K562 (cell line): ENCODE results near the gene KYAT1. TPM values are rescaled to one million over a fixed set of nuclear protein-coding genes. Genes with fewer than 3 reads are reported as not detected.

Experiments used
- CHD2 ChIP-seq: IDR thresholded peaks from 2 replicates; pipeline ENCODE4 v1.6.1; 2011; ENCODE audit warnings: low read depth, low read length
- GATAD2B ChIP-seq: fragments of 450-650 bp; IDR thresholded peaks from 2 replicates; pipeline ENCODE4 v1.6.1; 2017; ENCODE audit warnings: mild to moderate bottlenecking, borderline replicate concordance
- ILK ChIP-seq: fragments of 450-650 bp; IDR thresholded peaks from 2 replicates; pipeline ENCODE4 v1.6.1; 2016; ENCODE audit warnings: missing genetic modification characterization, low read depth, mild to moderate bottlenecking, missing compliant biosample characterization, moderate library complexity, borderline replicate concordance
- KDM1A ChIP-seq, 2 experiments: fragments of 450-650 bp; IDR thresholded peaks; 2 replicates each; pipeline ENCODE4 v1.6.1; 2016; ENCODE audit warnings: mild to moderate bottlenecking in 2 of 2
- L3MBTL2 ChIP-seq: fragments of 450-650 bp; IDR thresholded peaks from 2 replicates; pipeline ENCODE4 v1.6.1; 2016; ENCODE audit warnings: mild to moderate bottlenecking, moderate library complexity
- LARP7 ChIP-seq: fragments of 450-650 bp; IDR thresholded peaks from 2 replicates; pipeline ENCODE4 v1.6.1; 2016
- MAZ ChIP-seq, 2 experiments: fragments of 450-650 bp in 1 of 2; sonication (generic) in 1 of 2; formaldehyde crosslinking; IDR thresholded peaks in 1 of 2; conservative IDR thresholded peaks in 1 of 2; 2 replicates each; pipeline versions ENCODE4 v1.4.0 to v1.5.0; 2020; ENCODE audit warnings: mild to moderate bottlenecking in 1 of 2, missing genetic modification reagents in 1 of 2
- MEF2A ChIP-seq: IDR thresholded peaks from 2 replicates; pipeline ENCODE4 v1.6.1; 2011; ENCODE audit warnings: low read depth, mild to moderate bottlenecking, low read length, moderate library complexity; ENCODE audit not compliant: control insufficient read depth
- MTF1 ChIP-seq: fragments of 250-450 bp; sonication (Bioruptor Pico); IDR thresholded peaks from 2 replicates; pipeline ENCODE4 v1.9.0; 2021; ENCODE audit warnings: moderate library complexity, mild to moderate bottlenecking, inconsistent platforms, borderline replicate concordance
- NCOA1 ChIP-seq: fragments of 450-650 bp; IDR thresholded peaks from 2 replicates; pipeline ENCODE4 v1.6.1; 2016; ENCODE audit warnings: low read depth
- NCOA6 ChIP-seq: fragments of 450-650 bp; IDR thresholded peaks from 2 replicates; pipeline ENCODE4 v1.6.1; 2017; ENCODE audit warnings: mild to moderate bottlenecking
- NR4A1 ChIP-seq, 2 experiments: fragments of 250-450 bp in 1 of 2; fragments of 450-650 bp in 1 of 2; sonication (Bioruptor Pico) in 1 of 2; IDR thresholded peaks; 2 replicates each; pipeline versions ENCODE4 v1.4.0 to v1.6.1; 2016 to 2020; ENCODE audit warnings: mild to moderate bottlenecking in 2 of 2, missing compliant biosample characterization in 1 of 2, missing genetic modification characterization in 1 of 2, moderate library complexity in 1 of 2
- RBM25 ChIP-seq: fragments of 200-400 bp; formaldehyde crosslinking; IDR thresholded peaks from 2 replicates; pipeline ENCODE4 v1.6.1; 2018; ENCODE audit warnings: low read length, low read depth, moderate library complexity; ENCODE audit not compliant: severe bottlenecking
- SUPT5H ChIP-seq: fragments of 450-650 bp; IDR thresholded peaks from 2 replicates; pipeline ENCODE4 v1.6.1; 2016
- TEAD1 ChIP-seq, 2 experiments: fragments of 450-650 bp in 1 of 2; sonication (generic) in 1 of 2; formaldehyde crosslinking; IDR thresholded peaks; 2 replicates each; pipeline versions ENCODE4 v1.4.0 to v1.8.0; 2020 to 2022; ENCODE audit warnings: mild to moderate bottlenecking in 2 of 2, missing genetic modification reagents in 1 of 2
- ZKSCAN1 ChIP-seq: fragments of 150-350 bp; IDR thresholded peaks from 2 replicates; pipeline ENCODE4 v1.6.1; 2016; ENCODE audit warnings: low read depth, low read length
- ZNF12 ChIP-seq: sonication (generic); formaldehyde crosslinking; IDR thresholded peaks from 2 replicates; pipeline ENCODE4 v1.4.0; 2020; ENCODE audit warnings: mild to moderate bottlenecking, missing genetic modification reagents
- ZNF121 ChIP-seq: sonication (generic); formaldehyde crosslinking; conservative IDR thresholded peaks from 2 replicates; pipeline ENCODE4 v1.8.0; 2022; ENCODE audit warnings: missing genetic modification reagents
- ZNF347 ChIP-seq: fragments of 450-650 bp; formaldehyde crosslinking; IDR thresholded peaks from 2 replicates; pipeline ENCODE4 v1.4.0; 2020; ENCODE audit warnings: low read depth, mild to moderate bottlenecking, moderate library complexity
- ZNF512 ChIP-seq: IDR thresholded peaks from 2 replicates; pipeline ENCODE4 v1.6.1; 2016; ENCODE audit warnings: missing genetic modification characterization, missing compliant biosample characterization
- polyA plus RNA-seq, 8 experiments: library from polyadenylated mRNA; depleted of rRNA in 4 of 8; stranded (reverse) in 5 of 8; unstranded in 3 of 8; fragments of >200 nt; fragmentation: Nextera tagmentation in 2 of 8; fragmentation: Illumina TruSeq in 1 of 8; extraction: Ambion mirVana in 2 of 8; extraction: Trizol in 1 of 8; gene quantifications; 2 replicates each; pipeline versions ENCODE4 v1.2.1 to v1.2.3, GENCODE V29; 2011 to 2014; ENCODE audit warnings: inconsistent platforms in 1 of 8, missing spikeins in 1 of 8
- total RNA-seq, 7 experiments: library from RNA; depleted of rRNA in 6 of 7; stranded (reverse); fragments of >200 nt in 6 of 7; fragmentation: Illumina TruSeq in 2 of 7; extraction: Trizol in 2 of 7; gene quantifications; 2 replicates each; pipeline versions ENCODE4 v1.2.1 to v1.2.3, GENCODE V29; 2011 to 2021; ENCODE audit warnings: low replicate concordance in 1 of 7
- TF ChIP-seq, protein P1 (sequence below): fragments of 250-450 bp; sonication (Bioruptor Pico); IDR thresholded peaks from 2 replicates; pipeline ENCODE4 v1.8.0; 2021; ENCODE audit warnings: moderate library complexity, mild to moderate bottlenecking, inconsistent platforms
- TF ChIP-seq, protein P2 (sequence below): fragments of 150-350 bp; IDR thresholded peaks from 2 replicates; pipeline ENCODE4 v1.6.1; 2014; ENCODE audit warnings: low read depth, mild to moderate bottlenecking, low read length, borderline replicate concordance

Gene KYAT1
- total and polyA plus RNA-seq, 9 of the 15 experiments (the other 6 are each of a cell fraction or from before 2014, with no cell fraction given): 6.4 to 16.8 (median 11.1) TPM

- TF ChIP-seq, protein P1, sequence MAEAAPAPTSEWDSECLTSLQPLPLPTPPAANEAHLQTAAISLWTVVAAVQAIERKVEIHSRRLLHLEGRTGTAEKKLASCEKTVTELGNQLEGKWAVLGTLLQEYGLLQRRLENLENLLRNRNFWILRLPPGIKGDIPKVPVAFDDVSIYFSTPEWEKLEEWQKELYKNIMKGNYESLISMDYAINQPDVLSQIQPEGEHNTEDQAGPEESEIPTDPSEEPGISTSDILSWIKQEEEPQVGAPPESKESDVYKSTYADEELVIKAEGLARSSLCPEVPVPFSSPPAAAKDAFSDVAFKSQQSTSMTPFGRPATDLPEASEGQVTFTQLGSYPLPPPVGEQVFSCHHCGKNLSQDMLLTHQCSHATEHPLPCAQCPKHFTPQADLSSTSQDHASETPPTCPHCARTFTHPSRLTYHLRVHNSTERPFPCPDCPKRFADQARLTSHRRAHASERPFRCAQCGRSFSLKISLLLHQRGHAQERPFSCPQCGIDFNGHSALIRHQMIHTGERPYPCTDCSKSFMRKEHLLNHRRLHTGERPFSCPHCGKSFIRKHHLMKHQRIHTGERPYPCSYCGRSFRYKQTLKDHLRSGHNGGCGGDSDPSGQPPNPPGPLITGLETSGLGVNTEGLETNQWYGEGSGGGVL (CRISPR knock-in tag): no peak
- TF ChIP-seq ILK (tag) (no peak), GATAD2B (no peak), NCOA1 (no peak), KDM1A (IDR thresholded peaks at IDR 0.05) (no peak), L3MBTL2 (peak; percentile 93), MEF2A (no peak), ZNF121 (CRISPR knock-in tag) (peak; percentile 60), SUPT5H (peak; percentile 91), ZNF12 (CRISPR knock-in tag) (no peak), ZNF512 (tag) (no peak), MTF1 (CRISPR knock-in tag) (no peak), RBM25 (peak; percentile 75), MAZ (CRISPR knock-in tag; conservative IDR thresholded peaks at IDR 0.05 in 1 of 2, IDR thresholded peaks at IDR 0.05 in 1 of 2) (peak in 1 of 2 experiments; percentile 75; a peak in 2 of 4 replicates), ZNF347 (CRISPR knock-in tag) (no peak), LARP7 (no peak), TEAD1 (CRISPR knock-in tag; IDR thresholded peaks at IDR 0.05) (0 out of 4 replicates have a peak, but pooled peaks of 1 of the 2 experiments have one; percentile 5), CHD2 (no peak), NR4A1 (CRISPR knock-in tag; IDR thresholded peaks at IDR 0.05) (no peak; the same call in 1 of the 2 replicates), NR4A1 (tag; IDR thresholded peaks at IDR 0.05) (no peak), NCOA6 (no peak), ZKSCAN1 (no peak)
- TF ChIP-seq, protein P2, sequence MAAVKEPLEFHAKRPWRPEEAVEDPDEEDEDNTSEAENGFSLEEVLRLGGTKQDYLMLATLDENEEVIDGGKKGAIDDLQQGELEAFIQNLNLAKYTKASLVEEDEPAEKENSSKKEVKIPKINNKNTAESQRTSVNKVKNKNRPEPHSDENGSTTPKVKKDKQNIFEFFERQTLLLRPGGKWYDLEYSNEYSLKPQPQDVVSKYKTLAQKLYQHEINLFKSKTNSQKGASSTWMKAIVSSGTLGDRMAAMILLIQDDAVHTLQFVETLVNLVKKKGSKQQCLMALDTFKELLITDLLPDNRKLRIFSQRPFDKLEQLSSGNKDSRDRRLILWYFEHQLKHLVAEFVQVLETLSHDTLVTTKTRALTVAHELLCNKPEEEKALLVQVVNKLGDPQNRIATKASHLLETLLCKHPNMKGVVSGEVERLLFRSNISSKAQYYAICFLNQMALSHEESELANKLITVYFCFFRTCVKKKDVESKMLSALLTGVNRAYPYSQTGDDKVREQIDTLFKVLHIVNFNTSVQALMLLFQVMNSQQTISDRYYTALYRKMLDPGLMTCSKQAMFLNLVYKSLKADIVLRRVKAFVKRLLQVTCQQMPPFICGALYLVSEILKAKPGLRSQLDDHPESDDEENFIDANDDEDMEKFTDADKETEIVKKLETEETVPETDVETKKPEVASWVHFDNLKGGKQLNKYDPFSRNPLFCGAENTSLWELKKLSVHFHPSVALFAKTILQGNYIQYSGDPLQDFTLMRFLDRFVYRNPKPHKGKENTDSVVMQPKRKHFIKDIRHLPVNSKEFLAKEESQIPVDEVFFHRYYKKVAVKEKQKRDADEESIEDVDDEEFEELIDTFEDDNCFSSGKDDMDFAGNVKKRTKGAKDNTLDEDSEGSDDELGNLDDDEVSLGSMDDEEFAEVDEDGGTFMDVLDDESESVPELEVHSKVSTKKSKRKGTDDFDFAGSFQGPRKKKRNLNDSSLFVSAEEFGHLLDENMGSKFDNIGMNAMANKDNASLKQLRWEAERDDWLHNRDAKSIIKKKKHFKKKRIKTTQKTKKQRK: no peak
These were observed 52.1 kb downstream of the KYAT1 start, which contains the start of gene SPOUT1 (continued) for GRCh38 chr9:128829477-128830251.
